SK-N-SH treated with all-trans-retinoic acid at 6 μM for 48 hours (cell line): ENCODE results near the gene CCSER1.

Experiments used
- ATAC-seq: fragments of 200-7000 bp; cut with Tn5 transposase; 3 replicates; pipeline ENCODE4 v1.9.1; 2020; ENCODE audit warnings: mild to moderate bottlenecking, moderate library complexity
- ARNTL ChIP-seq: fragments of 450-650 bp; formaldehyde crosslinking; IDR thresholded peaks from 2 replicates; pipeline ENCODE4 v1.5.0; 2020; ENCODE audit warnings: low read depth, mild to moderate bottlenecking, moderate library complexity, borderline replicate concordance
- BACH2 ChIP-seq: fragments of 250-450 bp; sonication (Bioruptor Pico); IDR thresholded peaks from 2 replicates; pipeline ENCODE4 v1.9.0; 2021; ENCODE audit warnings: mild to moderate bottlenecking, borderline replicate concordance
- CREB5 ChIP-seq: fragments of 250-450 bp; sonication (Bioruptor Pico); IDR thresholded peaks from 2 replicates; pipeline ENCODE4 v1.5.1; 2020; ENCODE audit warnings: low read depth, mild to moderate bottlenecking, moderate library complexity
- CSDC2 ChIP-seq: fragments of 250-450 bp; sonication (Bioruptor Pico); IDR thresholded peaks from 2 replicates; pipeline ENCODE4 v1.5.0; 2020; ENCODE audit warnings: mild to moderate bottlenecking, moderate library complexity
- CSRNP3 ChIP-seq: fragments of 250-450 bp; sonication (Bioruptor Pico); IDR thresholded peaks from 2 replicates; pipeline ENCODE4 v1.5.1; 2021; ENCODE audit warnings: mild to moderate bottlenecking, moderate library complexity
- ESRRG ChIP-seq: fragments of 250-450 bp; sonication (Bioruptor Pico); IDR thresholded peaks from 2 replicates; pipeline ENCODE4 v1.6.1; 2021; ENCODE audit warnings: mild to moderate bottlenecking
- GLIS3 ChIP-seq: fragments of 250-450 bp; sonication (Bioruptor Pico); IDR thresholded peaks from 2 replicates; pipeline ENCODE4 v1.5.0; 2020; ENCODE audit warnings: mild to moderate bottlenecking, moderate library complexity
- OSR1 ChIP-seq: fragments of 250-450 bp; sonication (Bioruptor Pico); IDR thresholded peaks from 2 replicates; pipeline ENCODE4 v1.8.0; 2022; ENCODE audit warnings: moderate library complexity, mild to moderate bottlenecking, inconsistent platforms
- PPARA ChIP-seq: fragments of 250-450 bp; sonication (Bioruptor Pico); IDR thresholded peaks from 2 replicates; pipeline ENCODE4 v1.5.0; 2020; ENCODE audit warnings: mild to moderate bottlenecking, borderline replicate concordance
- RARB ChIP-seq: fragments of 250-450 bp; sonication (Bioruptor Pico); IDR thresholded peaks from 2 replicates; pipeline ENCODE4 v1.8.0; 2021; ENCODE audit warnings: mild to moderate bottlenecking, moderate library complexity
- SNAI2 ChIP-seq: fragments of 250-450 bp; sonication (Bioruptor Pico); IDR thresholded peaks from 2 replicates; pipeline ENCODE4 v1.5.0; 2020; ENCODE audit warnings: mild to moderate bottlenecking, moderate library complexity
- TCF4 ChIP-seq: fragments of 250-450 bp; sonication (Bioruptor Pico); IDR thresholded peaks from 2 replicates; pipeline ENCODE4 v1.8.0; 2021; ENCODE audit warnings: mild to moderate bottlenecking, moderate library complexity, borderline replicate concordance
- TOX ChIP-seq: fragments of 250-450 bp; sonication (Bioruptor Pico); IDR thresholded peaks from 2 replicates; pipeline ENCODE4 v1.8.0; 2021; ENCODE audit warnings: mild to moderate bottlenecking, moderate library complexity, borderline replicate concordance
- ZC3H10 ChIP-seq: fragments of 250-450 bp; sonication (Bioruptor Pico); IDR thresholded peaks from 2 replicates; pipeline ENCODE4 v1.5.1; 2021; ENCODE audit warnings: mild to moderate bottlenecking, moderate library complexity
- ZFP30 ChIP-seq: fragments of 450-650 bp; formaldehyde crosslinking; IDR thresholded peaks from 2 replicates; pipeline ENCODE4 v1.5.0; 2022; ENCODE audit warnings: mild to moderate bottlenecking, moderate library complexity
- ZNF565 ChIP-seq: fragments of 450-650 bp; formaldehyde crosslinking; conservative IDR thresholded peaks from 2 replicates; pipeline ENCODE4 v1.5.0; 2020; ENCODE audit warnings: low read depth, mild to moderate bottlenecking, moderate library complexity
- ZNF8 ChIP-seq: fragments of 450-650 bp; formaldehyde crosslinking; IDR thresholded peaks from 2 replicates; pipeline ENCODE4 v1.5.0; 2020; ENCODE audit warnings: mild to moderate bottlenecking, moderate library complexity
- TF ChIP-seq, protein P1 (sequence below): fragments of 250-450 bp; sonication (Bioruptor Pico); IDR thresholded peaks from 2 replicates; pipeline ENCODE4 v1.8.0; 2021; ENCODE audit warnings: low read depth, mild to moderate bottlenecking, moderate library complexity, borderline replicate concordance
- TF ChIP-seq, protein P2 (sequence below): fragments of 250-450 bp; sonication (Bioruptor Pico); IDR thresholded peaks from 2 replicates; pipeline ENCODE4 v1.8.0; 2020; ENCODE audit warnings: mild to moderate bottlenecking, moderate library complexity, borderline replicate concordance
- TF ChIP-seq, protein P3 (sequence below): fragments of 250-450 bp; sonication (Bioruptor Pico); IDR thresholded peaks from 2 replicates; pipeline ENCODE4 v1.5.0; 2020; ENCODE audit warnings: mild to moderate bottlenecking, moderate library complexity

The CCSER1 gene

GRCh38 chr4:90786602-90787001 lies 659.4 kb downstream of the CCSER1 start:
- TF ChIP-seq ESRRG (CRISPR knock-in tag) (no peak), ZC3H10 (CRISPR knock-in tag) (no peak), TCF4 (CRISPR knock-in tag) (no peak; the same call in 1 of the 2 replicates), RARB (CRISPR knock-in tag) (no peak), CSDC2 (CRISPR knock-in tag) (no peak)
- TF ChIP-seq, protein P1, sequence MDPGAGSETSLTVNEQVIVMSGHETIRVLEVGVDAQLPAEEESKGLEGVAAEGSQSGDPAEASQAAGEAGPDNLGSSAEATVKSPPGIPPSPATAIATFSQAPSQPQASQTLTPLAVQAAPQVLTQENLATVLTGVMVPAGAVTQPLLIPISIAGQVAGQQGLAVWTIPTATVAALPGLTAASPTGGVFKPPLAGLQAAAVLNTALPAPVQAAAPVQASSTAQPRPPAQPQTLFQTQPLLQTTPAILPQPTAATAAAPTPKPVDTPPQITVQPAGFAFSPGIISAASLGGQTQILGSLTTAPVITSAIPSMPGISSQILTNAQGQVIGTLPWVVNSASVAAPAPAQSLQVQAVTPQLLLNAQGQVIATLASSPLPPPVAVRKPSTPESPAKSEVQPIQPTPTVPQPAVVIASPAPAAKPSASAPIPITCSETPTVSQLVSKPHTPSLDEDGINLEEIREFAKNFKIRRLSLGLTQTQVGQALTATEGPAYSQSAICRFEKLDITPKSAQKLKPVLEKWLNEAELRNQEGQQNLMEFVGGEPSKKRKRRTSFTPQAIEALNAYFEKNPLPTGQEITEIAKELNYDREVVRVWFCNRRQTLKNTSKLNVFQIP (CRISPR knock-in tag), result no peak

GRCh38 chr4:90792696-90793095 lies 665.5 kb downstream of the CCSER1 start:
- no peak for TF ChIP-seq CSRNP3 (CRISPR knock-in tag)
- TF ChIP-seq ZNF8 (CRISPR knock-in tag), result no peak
- no peak for TF ChIP-seq CREB5 (CRISPR knock-in tag)
- no peak for TF ChIP-seq OSR1
- no peak for TF ChIP-seq PPARA (CRISPR knock-in tag)
- no peak for ATAC-seq

More at GRCh38 chr4:90786602-90787001, 659.4 kb downstream of the CCSER1 start:
- no peak for ATAC-seq

- TF ChIP-seq ARNTL (CRISPR knock-in tag), result no peak
- TF ChIP-seq TOX, result no peak
- ATAC-seq, result no peak
Measured at GRCh38 chr4:90798948-90799347, 671.8 kb downstream of the CCSER1 start.

- TF ChIP-seq ZFP30 (CRISPR knock-in tag), result no peak
- TF ChIP-seq ZNF8 (CRISPR knock-in tag), result no peak
- TF ChIP-seq, protein P2, sequence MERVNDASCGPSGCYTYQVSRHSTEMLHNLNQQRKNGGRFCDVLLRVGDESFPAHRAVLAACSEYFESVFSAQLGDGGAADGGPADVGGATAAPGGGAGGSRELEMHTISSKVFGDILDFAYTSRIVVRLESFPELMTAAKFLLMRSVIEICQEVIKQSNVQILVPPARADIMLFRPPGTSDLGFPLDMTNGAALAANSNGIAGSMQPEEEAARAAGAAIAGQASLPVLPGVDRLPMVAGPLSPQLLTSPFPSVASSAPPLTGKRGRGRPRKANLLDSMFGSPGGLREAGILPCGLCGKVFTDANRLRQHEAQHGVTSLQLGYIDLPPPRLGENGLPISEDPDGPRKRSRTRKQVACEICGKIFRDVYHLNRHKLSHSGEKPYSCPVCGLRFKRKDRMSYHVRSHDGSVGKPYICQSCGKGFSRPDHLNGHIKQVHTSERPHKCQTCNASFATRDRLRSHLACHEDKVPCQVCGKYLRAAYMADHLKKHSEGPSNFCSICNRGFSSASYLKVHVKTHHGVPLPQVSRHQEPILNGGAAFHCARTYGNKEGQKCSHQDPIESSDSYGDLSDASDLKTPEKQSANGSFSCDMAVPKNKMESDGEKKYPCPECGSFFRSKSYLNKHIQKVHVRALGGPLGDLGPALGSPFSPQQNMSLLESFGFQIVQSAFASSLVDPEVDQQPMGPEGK (CRISPR knock-in tag), result no peak
- TF ChIP-seq ESRRG (CRISPR knock-in tag), result no peak
- TF ChIP-seq RARB (CRISPR knock-in tag), result no peak
- no peak for TF ChIP-seq GLIS3 (CRISPR knock-in tag)
- ATAC-seq, result no peak
Measured at GRCh38 chr4:90799895-90800294, 672.7 kb downstream of the CCSER1 start.

DNA sequence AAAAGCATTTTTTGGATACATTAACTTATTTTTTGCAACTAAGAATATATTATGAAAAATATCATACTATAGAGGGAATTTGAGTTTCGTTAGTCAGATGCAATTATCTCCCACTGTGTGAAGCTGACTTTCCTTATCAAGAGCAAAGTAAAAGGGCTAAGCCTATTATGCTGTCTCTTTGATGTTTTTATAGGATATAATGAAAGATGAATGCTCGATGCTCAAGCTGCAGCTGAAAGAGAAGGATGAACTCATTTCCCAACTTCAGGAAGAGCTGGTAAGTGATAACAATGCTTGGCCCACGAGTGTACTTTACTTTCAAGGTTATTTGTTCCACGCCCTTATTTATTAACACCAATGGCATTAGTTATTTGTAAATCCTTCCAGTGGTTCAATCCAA lies 688.4 kb downstream of the CCSER1 start:
- ATAC-seq, result no peak
- TF ChIP-seq ZFP30 (CRISPR knock-in tag) (no peak), SNAI2 (CRISPR knock-in tag) (no peak), ZNF565 (CRISPR knock-in tag) (no peak), CSRNP3 (CRISPR knock-in tag) (no peak), TOX (no peak), ZC3H10 (CRISPR knock-in tag) (no peak), CREB5 (CRISPR knock-in tag) (no peak), BACH2 (no peak)
- TF ChIP-seq, protein P3, sequence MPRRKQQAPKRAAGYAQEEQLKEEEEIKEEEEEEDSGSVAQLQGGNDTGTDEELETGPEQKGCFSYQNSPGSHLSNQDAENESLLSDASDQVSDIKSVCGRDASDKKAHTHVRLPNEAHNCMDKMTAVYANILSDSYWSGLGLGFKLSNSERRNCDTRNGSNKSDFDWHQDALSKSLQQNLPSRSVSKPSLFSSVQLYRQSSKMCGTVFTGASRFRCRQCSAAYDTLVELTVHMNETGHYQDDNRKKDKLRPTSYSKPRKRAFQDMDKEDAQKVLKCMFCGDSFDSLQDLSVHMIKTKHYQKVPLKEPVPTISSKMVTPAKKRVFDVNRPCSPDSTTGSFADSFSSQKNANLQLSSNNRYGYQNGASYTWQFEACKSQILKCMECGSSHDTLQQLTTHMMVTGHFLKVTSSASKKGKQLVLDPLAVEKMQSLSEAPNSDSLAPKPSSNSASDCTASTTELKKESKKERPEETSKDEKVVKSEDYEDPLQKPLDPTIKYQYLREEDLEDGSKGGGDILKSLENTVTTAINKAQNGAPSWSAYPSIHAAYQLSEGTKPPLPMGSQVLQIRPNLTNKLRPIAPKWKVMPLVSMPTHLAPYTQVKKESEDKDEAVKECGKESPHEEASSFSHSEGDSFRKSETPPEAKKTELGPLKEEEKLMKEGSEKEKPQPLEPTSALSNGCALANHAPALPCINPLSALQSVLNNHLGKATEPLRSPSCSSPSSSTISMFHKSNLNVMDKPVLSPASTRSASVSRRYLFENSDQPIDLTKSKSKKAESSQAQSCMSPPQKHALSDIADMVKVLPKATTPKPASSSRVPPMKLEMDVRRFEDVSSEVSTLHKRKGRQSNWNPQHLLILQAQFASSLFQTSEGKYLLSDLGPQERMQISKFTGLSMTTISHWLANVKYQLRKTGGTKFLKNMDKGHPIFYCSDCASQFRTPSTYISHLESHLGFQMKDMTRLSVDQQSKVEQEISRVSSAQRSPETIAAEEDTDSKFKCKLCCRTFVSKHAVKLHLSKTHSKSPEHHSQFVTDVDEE (CRISPR knock-in tag), result no peak
- TF ChIP-seq, protein P2 (CRISPR knock-in tag), result no peak
